NCI-H82 treated with DMSO at 0.1 percent for 48 hours (cell line): Measurements from ENCODE around the gene GET4.
"Not testable (repeated sequence)": the region's sequence is repeated elsewhere in the genome, so short reads cannot be mapped to it uniquely, and the experiment has no call there.

Experiments
- DNase-seq: peaks from one replicate; lab custom pipeline; 2025; ENCODE audit not compliant: unreplicated experiment; lab: John Stamatoyannopoulos, UW

GET4 gene

GRCh38 chr7:845731-846130 lies 30.6 kb upstream of the GET4 start:
- DNase-seq: no peak

GRCh38 chr7:846958-847650 lies 29.2 kb upstream of the GET4 start:
- DNase-seq: not testable (repeated sequence)

- DNase-seq: not testable (repeated sequence)
These were observed 28.6 kb upstream of the GET4 start for GRCh38 chr7:847728-848127.

GRCh38 chr7:849145-849544 lies 27.2 kb upstream of the GET4 start:
- DNase-seq: no peak

- no peak for DNase-seq
These were observed 26.6 kb upstream of the GET4 start for GRCh38 chr7:849781-850180.

GRCh38 chr7:851204-851603 lies 25.1 kb upstream of the GET4 start:
- no peak for DNase-seq

GRCh38 chr7:853366-854117 lies 22.8 kb upstream of the GET4 start:
- no peak for DNase-seq

- DNase-seq: no peak
These were observed 22.1 kb upstream of the GET4 start for GRCh38 chr7:854118-854775.

- no peak for DNase-seq
These were observed 20.5 kb upstream of the GET4 start for GRCh38 chr7:855686-856369.

GRCh38 chr7:856444-857095 lies 19.8 kb upstream of the GET4 start:
- no peak for DNase-seq

- no peak for DNase-seq
These were observed 18.7 kb upstream of the GET4 start for GRCh38 chr7:857661-858060.

- DNase-seq: no peak
These were observed 16.9 kb upstream of the GET4 start for GRCh38 chr7:859359-860030.

- no peak for DNase-seq
These were observed 16.2 kb upstream of the GET4 start for GRCh38 chr7:860149-860548.

GRCh38 chr7:861222-861621 lies 15.1 kb upstream of the GET4 start:
- DNase-seq: no peak

GRCh38 chr7:862157-862556 lies 14.2 kb upstream of the GET4 start:
- DNase-seq: peak; percentile 88

GRCh38 chr7:863106-863505 lies 13.2 kb upstream of the GET4 start:
- no peak for DNase-seq

- DNase-seq: no peak
These were observed 10.4 kb upstream of the GET4 start for GRCh38 chr7:865921-866320.

GRCh38 chr7:867001-867405 lies 9.4 kb upstream of the GET4 start:
- no peak for DNase-seq

- no peak for DNase-seq
These were observed 8.8 kb upstream of the GET4 start for GRCh38 chr7:867406-868188.

- DNase-seq: no peak
These were observed 8.2 kb upstream of the GET4 start for GRCh38 chr7:868189-868486.
